Caco-2 (cell line): ENCODE measurements around the gene NEURL1B. TPM values are rescaled to one million over a fixed set of nuclear protein-coding genes. Genes with fewer than 3 reads are reported as not detected.

Source experiments
- BruUV-seq: library from RNA; stranded (reverse); fragments of 400-500 nt; replicated peaks from 2 replicates; lab custom pipeline; 2021; lab: Mats Ljungman, UMichigan
- CTCF ChIA-PET: fragments of 300-600 bp; sonication (Branson Sonifier 250); formaldehyde crosslinking; loops from one replicate; lab custom pipeline; 2022; ENCODE audit warnings: antibody characterized with exemption; lab: Charles Lee
- POLR2A ChIA-PET: fragments of 300-600 bp; sonication (Branson Sonifier 250); formaldehyde crosslinking; loops from one replicate; lab custom pipeline; 2022; ENCODE audit warnings: antibody characterized with exemption; lab: Charles Lee
- DNase-seq, 2 experiments: peaks; one replicate each; pipeline versions ENCODE4 v3.0.0 to v3.0.0-alpha.2; 2020 to 2022
- H3K27me3 ChIP-seq: replicated peaks from 2 replicates; pipeline ENCODE4 v1.6.0; 2011; ENCODE audit warnings: low read length; ENCODE audit not compliant: control insufficient read depth, insufficient read depth
- H3K36me3 ChIP-seq: 2 replicates; pipeline ENCODE4 v1.5.1; 2011; ENCODE audit warnings: low read length; ENCODE audit not compliant: control insufficient read depth, insufficient read depth
- H3K4me1 ChIP-seq: fragments of 250-450 bp; sonication (Bioruptor Pico); 2 replicates; pipeline ENCODE4 v1.5.1; 2020; ENCODE audit warnings: mild to moderate bottlenecking
- H3K4me3 ChIP-seq: 2 replicates; pipeline ENCODE4 v1.5.1; 2011; ENCODE audit warnings: low read depth, mild to moderate bottlenecking, control low read depth, low read length
- H3K9me3 ChIP-seq: fragments of 250-450 bp; sonication (Bioruptor Pico); 2 replicates; pipeline ENCODE4 v1.5.1; 2020; ENCODE audit warnings: mild to moderate bottlenecking, moderate library complexity
- H3K27ac Mint-ChIP-seq: one replicate; pipeline ENCODE4 v1.8.0; 2022; ENCODE audit warnings: mixed read lengths; ENCODE audit not compliant: unreplicated experiment
- H3K27me3 Mint-ChIP-seq: one replicate; pipeline ENCODE4 v1.8.0; 2022; ENCODE audit warnings: mixed read lengths; ENCODE audit not compliant: insufficient read depth, unreplicated experiment
- H3K36me3 Mint-ChIP-seq: one replicate; pipeline ENCODE4 v1.8.0; 2022; ENCODE audit warnings: mild to moderate bottlenecking, mixed read lengths; ENCODE audit not compliant: insufficient read depth, unreplicated experiment
- H3K4me1 Mint-ChIP-seq: one replicate; pipeline ENCODE4 v1.8.0; 2022; ENCODE audit warnings: low read depth, mixed read lengths; ENCODE audit not compliant: unreplicated experiment
- H3K4me3 Mint-ChIP-seq: one replicate; pipeline ENCODE4 v1.8.0; 2022; ENCODE audit warnings: mild to moderate bottlenecking, moderate library complexity, mixed read lengths; ENCODE audit not compliant: unreplicated experiment
- H3K9me3 Mint-ChIP-seq: one replicate; pipeline ENCODE4 v1.8.0; 2022; ENCODE audit warnings: mixed read lengths; ENCODE audit not compliant: unreplicated experiment
- CTCF ChIP-seq, 2 experiments: fragments of 200-600 bp in 1 of 2; IDR thresholded peaks; 1 replicate in 1 of 2; 2 replicates in 1 of 2; pipeline versions ENCODE4 v1.5.1 to v1.8.0; 2011 to 2022; ENCODE audit warnings: antibody characterized with exemption in 1 of 2, control low read depth in 1 of 2, inconsistent platforms in 1 of 2, low read depth in 1 of 2, low read length in 1 of 2, mild to moderate bottlenecking in 1 of 2, moderate library complexity in 1 of 2; ENCODE audit not compliant: insufficient read depth in 1 of 2, severe bottlenecking in 1 of 2, unreplicated experiment in 1 of 2
- intact Hi-C: fragments of 100-400 bp; cut with micrococcal nuclease; formaldehyde crosslinking; loops from one replicate; pipeline ENCODE4 v1.10.0; 2022; ENCODE audit not compliant: unreplicated experiment
- total RNA-seq: library from RNA; stranded (reverse); gene quantifications from 2 replicates; pipeline ENCODE4 v1.2.3, GENCODE V29; 2022

Gene NEURL1B
- total RNA-seq, 1 experiment from 2014 or later, result 7.6 TPM

DNA sequence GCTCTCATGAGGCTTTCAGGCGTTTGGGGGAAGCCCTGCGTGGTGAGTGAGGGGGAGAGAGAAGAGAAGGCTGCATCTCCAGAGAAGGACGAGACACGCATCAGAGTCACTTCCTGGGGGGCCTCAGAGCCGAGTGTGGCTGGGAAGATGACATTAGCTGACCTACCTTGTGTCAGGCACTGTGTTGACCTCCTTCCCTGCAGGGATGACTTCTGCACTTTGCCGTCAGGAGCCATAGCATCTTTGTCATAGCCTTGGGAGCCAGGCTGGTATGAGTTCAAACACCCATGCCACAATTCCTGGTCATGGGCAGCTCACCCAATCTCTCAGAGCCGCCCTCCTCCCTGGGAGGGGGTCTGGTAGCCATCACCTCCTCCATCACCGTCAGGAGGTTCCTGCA is 17.3 kb downstream of the NEURL1B start:
- H3K4me1 Mint-ChIP-seq, result peaks cover 7% of the 10 kb centered on the region
- H3K4me1 ChIP-seq, result peaks cover 27% of the 10 kb centered on the region
- ChIA-PET POLR2A (no interaction called here), CTCF (no interaction called here)
- H3K36me3 Mint-ChIP-seq, result peaks cover 10% of the 10 kb centered on the region
- H3K9me3 ChIP-seq, result peaks cover 10% of the 10 kb centered on the region
- H3K27ac Mint-ChIP-seq, result no peak overlapping the region
- H3K27me3 ChIP-seq, result no peaks in the 10 kb centered on the region
- intact Hi-C loops, result no loop called here
- peaks cover 24% of the 10 kb centered on the region for H3K9me3 Mint-ChIP-seq
- H3K4me3 ChIP-seq, result no peak overlapping the region
- no TSS peak for BruUV-seq
- no peak for DNase-seq
- H3K4me3 Mint-ChIP-seq, result no peak overlapping the region
- H3K27me3 Mint-ChIP-seq, result no peaks in the 10 kb centered on the region
- no peak for TF ChIP-seq CTCF (IDR thresholded peaks at IDR 0.05; ENCODE audit: insufficient read depth in 1 of 2, low read depth in 1 of 2, low read length in 1 of 2, severe bottlenecking in 1 of 2, unreplicated experiment in 1 of 2)
- no peaks in the 10 kb centered on the region for H3K36me3 ChIP-seq

- H3K4me3 ChIP-seq, result no peak overlapping the region
- no peaks in the 10 kb centered on the region for H3K27me3 ChIP-seq
- peaks cover 24% of the 10 kb centered on the region for H3K9me3 Mint-ChIP-seq
- no peaks in the 10 kb centered on the region for H3K36me3 ChIP-seq
- peaks cover 10% of the 10 kb centered on the region for H3K9me3 ChIP-seq
- no peak overlapping the region for H3K4me3 Mint-ChIP-seq
- peaks cover 27% of the 10 kb centered on the region for H3K4me1 ChIP-seq
- no peak for TF ChIP-seq CTCF (IDR thresholded peaks at IDR 0.05; ENCODE audit: insufficient read depth in 1 of 2, low read depth in 1 of 2, low read length in 1 of 2, severe bottlenecking in 1 of 2, unreplicated experiment in 1 of 2)
- DNase-seq, result no peak
- H3K27me3 Mint-ChIP-seq, result no peaks in the 10 kb centered on the region
- peaks cover 10% of the 10 kb centered on the region for H3K36me3 Mint-ChIP-seq
- peak overlapping the region; percentile 83 for H3K27ac Mint-ChIP-seq
- no TSS peak for BruUV-seq
- CTCF ChIA-PET, result interaction anchor here (1.6 kb wide), 1 partner anchor 18 kb away, joined by 7 read pairs; the partner anchor contains the start of gene NEURL1B
- H3K4me1 Mint-ChIP-seq, result peaks cover 7% of the 10 kb centered on the region
- intact Hi-C loops, result no loop called here
- POLR2A ChIA-PET, result no interaction called here
These were observed 18.0 kb downstream of the NEURL1B start for GRCh38 chr5:172658961-172659501.

GRCh38 chr5:172659570-172659908 is 18.5 kb downstream of the NEURL1B start:
- H3K36me3 Mint-ChIP-seq, result peaks cover 10% of the 10 kb centered on the region
- ChIA-PET CTCF (interaction anchor here (0.6 to 1.6 kb wide), 2 partner anchors 18 to 164 kb away, joined by 3 to 7 read pairs; partner anchors contain the start of gene NEURL1B), POLR2A (interaction anchor here (0.6 kb wide), 2 partner anchors 671 to 1280 kb away, joined by 3 to 4 read pairs; no protein-coding TSS in a partner anchor)
- intact Hi-C loops, result no loop called here
- H3K9me3 ChIP-seq, result peaks cover 10% of the 10 kb centered on the region
- peaks cover 23% of the 10 kb centered on the region for H3K9me3 Mint-ChIP-seq
- H3K4me1 ChIP-seq, result peaks cover 27% of the 10 kb centered on the region
- H3K4me1 Mint-ChIP-seq, result peaks cover 7% of the 10 kb centered on the region
- no peaks in the 10 kb centered on the region for H3K36me3 ChIP-seq
- no TSS peak for BruUV-seq
- no peaks in the 10 kb centered on the region for H3K27me3 ChIP-seq
- no peaks in the 10 kb centered on the region for H3K27me3 Mint-ChIP-seq
- H3K4me3 Mint-ChIP-seq, result peak overlapping the region; percentile 9
- peak overlapping the region; percentile 83 for H3K27ac Mint-ChIP-seq
- no peak for DNase-seq
- TF ChIP-seq CTCF (IDR thresholded peaks at IDR 0.05; ENCODE audit: insufficient read depth in 1 of 2, low read depth in 1 of 2, low read length in 1 of 2, severe bottlenecking in 1 of 2, unreplicated experiment in 1 of 2), result no peak
- no peak overlapping the region for H3K4me3 ChIP-seq
